Neural cell (in vitro differentiated cells): Measurements from ENCODE around the gene DHRS3.

Source experiments
- CTCF ChIP-seq: fragments of 450-650 bp; IDR thresholded peaks from 2 replicates; pipeline ENCODE4 v1.5.1; 2014; ENCODE audit warnings: antibody characterized with exemption, mild to moderate bottlenecking, moderate library complexity; ENCODE audit not compliant: poor library complexity, severe bottlenecking
- EP300 ChIP-seq: fragments of 450-650 bp; conservative IDR thresholded peaks from 2 replicates; pipeline ENCODE4 v1.6.1; 2014; ENCODE audit warnings: antibody characterized with exemption, mild to moderate bottlenecking, moderate library complexity; ENCODE audit not compliant: poor library complexity, severe bottlenecking
- POLR2AphosphoS5 ChIP-seq: IDR thresholded peaks from 2 replicates; pipeline ENCODE4 v1.6.1; 2012
- REST ChIP-seq: IDR thresholded peaks from 2 replicates; pipeline ENCODE4 v1.6.1; 2012; ENCODE audit warnings: borderline replicate concordance

GRCh38 chr1:12573015-12573825 is 44.8 kb downstream of the DHRS3 start:
- TF ChIP-seq REST = no peak
- TF ChIP-seq CTCF = no peak
- TF ChIP-seq EP300 = no peak
- no peak for TF ChIP-seq POLR2AphosphoS5
